AG04449 (cell line): ENCODE results near the gene DYNC1H1.

Source experiments
- CTCF ChIA-PET: fragments of 350-600 bp; formaldehyde crosslinking; extraction: SDS; loops from one replicate; lab custom pipeline; 2021; ENCODE audit warnings: antibody characterized with exemption; lab: Yijun Ruan, JAX
- POLR2A ChIA-PET: fragments of 400-600, 350-600 bp; formaldehyde crosslinking; extraction: SDS; loops from one replicate; lab custom pipeline; 2020; ENCODE audit warnings: antibody characterized with exemption, inconsistent platforms; lab: Yijun Ruan, JAX
- DNase-seq: peaks from one replicate; pipeline ENCODE4 v3.0.0-alpha.2; 2010; ENCODE audit warnings: low read depth, low spot score
- H3K4me3 ChIP-seq: 2 replicates; pipeline ENCODE4 v1.5.1; 2011; ENCODE audit warnings: low read depth, mild to moderate bottlenecking, control low read depth, low read length
- CTCF ChIP-seq: IDR thresholded peaks from one replicate; pipeline ENCODE4 v1.5.1; 2011; ENCODE audit warnings: mild to moderate bottlenecking, moderate library complexity, low read length, control low read depth, inconsistent platforms; ENCODE audit not compliant: insufficient read depth; ENCODE audit errors: missing control alignments

Gene DYNC1H1

DNA sequence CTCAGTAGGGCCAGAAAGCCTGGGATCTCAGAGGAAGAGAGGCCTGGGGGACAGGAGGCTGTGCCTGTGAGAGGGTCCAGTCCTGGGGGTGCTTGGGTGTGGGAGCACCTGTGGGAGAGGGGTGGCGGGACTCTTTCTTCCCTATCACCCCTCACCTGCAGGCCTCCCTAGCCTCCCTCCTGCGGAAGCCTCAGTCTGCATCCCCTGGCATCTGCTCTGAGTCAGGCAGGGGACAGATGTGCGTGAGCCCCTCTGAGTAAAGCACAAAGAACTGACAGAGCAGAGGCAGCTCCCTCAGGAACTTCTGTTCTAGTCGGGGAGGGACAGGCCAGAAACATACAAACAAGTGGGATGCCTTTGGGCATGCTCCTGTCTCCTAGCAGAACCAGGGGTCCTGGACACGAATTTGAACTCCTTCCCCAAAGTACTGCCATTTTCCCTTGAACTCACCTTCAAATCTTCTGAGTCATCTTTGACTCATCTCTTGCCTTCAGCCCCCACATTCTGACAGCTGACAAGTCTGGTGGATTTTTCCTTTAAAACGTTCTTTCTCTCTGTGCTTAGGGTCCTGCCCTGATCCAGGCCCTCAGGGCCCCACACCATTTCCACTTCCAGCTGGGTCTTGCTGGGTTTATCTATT lies 131.0 kb downstream of the DYNC1H1 start:
- CTCF ChIA-PET: interaction anchor here (0.7 to 7.1 kb wide), 28 partner anchors 7 to 387 kb away, joined by 3 to 119 read pairs (median 8); partner anchors contain the start of gene DYNC1H1
- no peak for TF ChIP-seq CTCF
- no peak for DNase-seq

GRCh38 chr14:102095871-102096568 lies 131.6 kb downstream of the DYNC1H1 start:
- DNase-seq: no peak
- ChIA-PET CTCF (interaction anchor here (0.7 to 7.1 kb wide), 47 partner anchors 8 to 396 kb away, joined by 3 to 119 read pairs (median 4); partner anchors contain the start of gene DYNC1H1), POLR2A (interaction anchor here (1.2 kb wide), 1 partner anchor 218 kb away, joined by 3 read pairs; no protein-coding TSS in a partner anchor)
- no peak overlapping the region; the same call in 1 of the 2 replicates for H3K4me3 ChIP-seq
- peak; percentile 19 for TF ChIP-seq CTCF

More for the DNA sequence above, 131.0 kb downstream of the DYNC1H1 start:
- H3K4me3 ChIP-seq: no peak overlapping the region
- POLR2A ChIA-PET: interaction anchor here (1.2 kb wide), 1 partner anchor 219 kb away, joined by 3 read pairs; no protein-coding TSS in a partner anchor

DNA sequence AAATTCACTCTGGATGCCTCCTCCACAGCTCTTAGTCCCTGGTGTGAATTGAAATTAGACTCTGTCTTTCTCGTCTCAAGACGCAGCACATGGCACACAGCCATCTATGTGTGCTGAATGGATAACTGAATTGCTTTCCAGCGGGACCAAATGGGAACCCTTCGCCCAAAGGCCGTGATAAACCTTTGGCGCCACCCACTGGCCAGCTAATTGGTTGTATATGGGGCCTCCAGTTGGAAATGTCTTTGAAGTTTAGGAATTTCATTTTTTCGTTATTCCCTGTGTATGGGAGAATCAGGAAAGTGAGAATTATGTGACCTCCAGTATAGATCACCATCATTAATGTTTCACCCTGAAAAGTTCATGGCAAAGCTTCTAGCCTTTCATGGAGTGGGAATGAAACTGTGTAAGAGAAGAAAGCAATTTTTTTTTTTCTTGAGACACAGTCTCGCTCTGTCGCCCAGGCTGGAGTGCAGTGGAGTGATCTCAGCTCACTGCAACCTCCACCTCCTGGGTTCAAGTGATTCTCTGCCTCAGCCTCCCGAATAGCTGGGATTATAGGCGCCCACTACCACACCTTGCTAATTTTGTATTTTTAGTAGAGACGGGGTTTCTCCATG lies 132.3 kb downstream of the DYNC1H1 start:
- H3K4me3 ChIP-seq: no peak overlapping the region; the same call in 1 of the 2 replicates
- CTCF ChIA-PET: interaction anchor here (0.8 to 7.1 kb wide), 51 partner anchors 8 to 397 kb away, joined by 3 to 119 read pairs (median 4); partner anchors contain the start of gene DYNC1H1
- TF ChIP-seq CTCF: peak; percentile 76
- no peak for DNase-seq
- POLR2A ChIA-PET: interaction anchor here (0.5 to 1.2 kb wide), 2 partner anchors 37 to 218 kb away, joined by 3 read pairs; no protein-coding TSS in a partner anchor

- H3K4me3 ChIP-seq: no peak overlapping the region
- POLR2A ChIA-PET: no interaction called here
- CTCF ChIA-PET: interaction anchor here (0.6 to 7.1 kb wide), 29 partner anchors 8 to 426 kb away, joined by 3 to 119 read pairs (median 7); partner anchors contain the start of gene DYNC1H1
- no peak for DNase-seq
- no peak for TF ChIP-seq CTCF
Observed at GRCh38 chr14:102097441-102098135, 133.2 kb downstream of the DYNC1H1 start.

DNA sequence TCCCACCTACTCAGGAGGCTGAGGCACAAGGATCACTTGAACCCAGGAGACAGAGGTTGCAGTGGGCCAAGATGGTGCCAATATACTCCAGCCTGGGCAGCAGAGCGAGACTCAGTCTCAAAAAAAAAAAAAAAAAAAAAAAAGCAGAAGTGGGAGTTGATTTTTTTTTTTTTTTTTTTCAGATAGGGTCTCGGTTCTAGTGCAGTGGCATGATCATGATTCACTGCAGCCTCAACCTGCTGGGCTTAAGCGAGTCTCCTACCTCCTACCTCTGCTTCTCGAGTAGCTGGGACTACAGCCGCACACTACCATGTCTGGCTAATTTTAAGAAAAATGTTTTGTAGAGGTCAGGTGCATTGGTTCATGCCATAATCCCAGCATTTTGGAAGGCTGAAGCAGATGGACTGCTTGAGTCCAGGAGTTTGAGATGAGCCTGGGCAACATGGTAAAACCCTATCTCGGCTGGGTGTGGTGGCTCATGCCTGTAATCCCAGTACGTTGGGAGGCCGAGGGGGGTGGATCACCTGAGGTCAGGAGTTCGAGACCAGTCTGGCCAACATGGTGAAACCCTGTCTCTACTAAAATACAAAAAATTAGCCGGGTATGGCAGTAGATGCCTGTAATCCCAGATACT lies 138.8 kb downstream of the DYNC1H1 start:
- CTCF ChIA-PET: interaction anchor here (0.9 to 1.8 kb wide), 3 partner anchors 11 to 212 kb away, joined by 3 to 6 read pairs (median 4); no protein-coding TSS in a partner anchor
- POLR2A ChIA-PET: no interaction called here
- TF ChIP-seq CTCF: no peak
- DNase-seq: no peak
- no peak overlapping the region for H3K4me3 ChIP-seq
